IMR-90 (cell line): ENCODE results near the gene DNAJB4.

Source experiments
- BHLHE40 ChIP-seq: fragments of 150-350 bp; IDR thresholded peaks from 2 replicates; pipeline ENCODE4 v1.6.1; 2016; ENCODE audit warnings: mild to moderate bottlenecking, low read depth, low read length
- CEBPB ChIP-seq: IDR thresholded peaks from 2 replicates; pipeline ENCODE4 v1.6.1; 2012; ENCODE audit warnings: low read depth, low read length, improper control_type of control experiment
- CHD1 ChIP-seq: IDR thresholded peaks from 2 replicates; pipeline ENCODE4 v1.6.1; 2012; ENCODE audit warnings: low read depth, low read length, improper control_type of control experiment
- ELK1 ChIP-seq: fragments of 150-350 bp; IDR thresholded peaks from 2 replicates; pipeline ENCODE4 v1.6.1; 2016; ENCODE audit warnings: low read depth, mild to moderate bottlenecking, low read length, moderate library complexity, borderline replicate concordance
- FOS ChIP-seq: fragments of 150-350 bp; IDR thresholded peaks from 2 replicates; pipeline ENCODE4 v1.6.1; 2016; ENCODE audit warnings: low read depth, low read length
- MAZ ChIP-seq: IDR thresholded peaks from 2 replicates; pipeline ENCODE4 v1.6.1; 2012; ENCODE audit warnings: low read depth, mild to moderate bottlenecking, low read length, improper control_type of control experiment, moderate library complexity, borderline replicate concordance
- MXI1 ChIP-seq: IDR thresholded peaks from 2 replicates; pipeline ENCODE4 v1.6.1; 2012; ENCODE audit warnings: low read depth, mild to moderate bottlenecking, low read length, moderate library complexity, borderline replicate concordance
- POLR2A ChIP-seq: IDR thresholded peaks from 2 replicates; pipeline ENCODE4 v1.6.1; 2012; ENCODE audit warnings: mild to moderate bottlenecking, low read depth, low read length
- RAD21 ChIP-seq: IDR thresholded peaks from 2 replicates; pipeline ENCODE4 v1.6.1; 2012; ENCODE audit warnings: low read length, improper control_type of control experiment
- RCOR1 ChIP-seq: IDR thresholded peaks from 2 replicates; pipeline ENCODE4 v1.6.1; 2012; ENCODE audit warnings: mild to moderate bottlenecking, low read length, improper control_type of control experiment; ENCODE audit not compliant: insufficient replicate concordance
- RFX5 ChIP-seq: IDR thresholded peaks from 2 replicates; pipeline ENCODE4 v1.8.0; 2012; ENCODE audit warnings: low read depth, mild to moderate bottlenecking, low read length, moderate library complexity
- TF ChIP-seq, protein P1 (sequence below): conservative IDR thresholded peaks from 2 replicates; pipeline ENCODE4 v1.5.1; 2012; ENCODE audit warnings: mild to moderate bottlenecking, low read depth, low read length, improper control_type of control experiment

DNA sequence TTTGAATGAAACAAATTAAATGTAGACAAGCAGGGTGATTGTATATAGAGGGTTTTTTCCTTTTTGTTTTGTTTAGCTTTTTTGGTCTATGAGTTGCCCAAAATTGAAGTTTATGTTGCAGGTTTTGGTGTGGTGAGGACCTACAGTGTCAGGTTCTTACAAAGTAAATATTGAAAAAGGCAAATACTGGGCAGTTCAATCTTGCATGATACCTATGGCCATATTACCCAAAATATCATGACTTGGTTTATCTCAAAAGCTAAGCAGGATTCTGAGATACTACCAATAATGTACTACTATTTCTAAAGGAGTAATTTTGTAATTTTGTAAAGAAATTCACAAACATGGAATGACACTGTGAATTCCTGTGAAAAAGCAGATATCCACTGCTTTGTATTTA, 1.8 kb downstream of the DNAJB4 start:
- TF ChIP-seq CEBPB (no peak), POLR2A (no peak), MXI1 (no peak), MAZ (no peak), BHLHE40 (no peak), FOS (no peak), RFX5 (no peak), CHD1 (no peak), ELK1 (no peak), RCOR1 (no peak), RAD21 (no peak)
- TF ChIP-seq, protein P1, sequence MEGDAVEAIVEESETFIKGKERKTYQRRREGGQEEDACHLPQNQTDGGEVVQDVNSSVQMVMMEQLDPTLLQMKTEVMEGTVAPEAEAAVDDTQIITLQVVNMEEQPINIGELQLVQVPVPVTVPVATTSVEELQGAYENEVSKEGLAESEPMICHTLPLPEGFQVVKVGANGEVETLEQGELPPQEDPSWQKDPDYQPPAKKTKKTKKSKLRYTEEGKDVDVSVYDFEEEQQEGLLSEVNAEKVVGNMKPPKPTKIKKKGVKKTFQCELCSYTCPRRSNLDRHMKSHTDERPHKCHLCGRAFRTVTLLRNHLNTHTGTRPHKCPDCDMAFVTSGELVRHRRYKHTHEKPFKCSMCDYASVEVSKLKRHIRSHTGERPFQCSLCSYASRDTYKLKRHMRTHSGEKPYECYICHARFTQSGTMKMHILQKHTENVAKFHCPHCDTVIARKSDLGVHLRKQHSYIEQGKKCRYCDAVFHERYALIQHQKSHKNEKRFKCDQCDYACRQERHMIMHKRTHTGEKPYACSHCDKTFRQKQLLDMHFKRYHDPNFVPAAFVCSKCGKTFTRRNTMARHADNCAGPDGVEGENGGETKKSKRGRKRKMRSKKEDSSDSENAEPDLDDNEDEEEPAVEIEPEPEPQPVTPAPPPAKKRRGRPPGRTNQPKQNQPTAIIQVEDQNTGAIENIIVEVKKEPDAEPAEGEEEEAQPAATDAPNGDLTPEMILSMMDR: no peak
